HG02938 (cell line): ENCODE data around the gene TRANK1.
A peak's percentile ranks its signal among the peaks of the same experiment; 100 is the strongest.
"Not testable (repeated sequence)": the region's sequence is repeated elsewhere in the genome, so short reads cannot be mapped to it uniquely, and the experiment has no call there.

Experiments used
- ATAC-seq: cut with Tn5 transposase; IDR thresholded peaks from one replicate; pipeline ENCODE4 v1.9.1; 2021; ENCODE audit warnings: mild to moderate bottlenecking, moderate library complexity; ENCODE audit not compliant: unreplicated experiment

TRANK1 gene

GRCh38 chr3:36944641-36945270 lies at the start of gene TRANK1:
TSS of gene TRANK1 (minus strand) at chr3:36945054. CDS start at chr3:36944809, 245 bp downstream.
- peak; percentile 53 for ATAC-seq

DNA sequence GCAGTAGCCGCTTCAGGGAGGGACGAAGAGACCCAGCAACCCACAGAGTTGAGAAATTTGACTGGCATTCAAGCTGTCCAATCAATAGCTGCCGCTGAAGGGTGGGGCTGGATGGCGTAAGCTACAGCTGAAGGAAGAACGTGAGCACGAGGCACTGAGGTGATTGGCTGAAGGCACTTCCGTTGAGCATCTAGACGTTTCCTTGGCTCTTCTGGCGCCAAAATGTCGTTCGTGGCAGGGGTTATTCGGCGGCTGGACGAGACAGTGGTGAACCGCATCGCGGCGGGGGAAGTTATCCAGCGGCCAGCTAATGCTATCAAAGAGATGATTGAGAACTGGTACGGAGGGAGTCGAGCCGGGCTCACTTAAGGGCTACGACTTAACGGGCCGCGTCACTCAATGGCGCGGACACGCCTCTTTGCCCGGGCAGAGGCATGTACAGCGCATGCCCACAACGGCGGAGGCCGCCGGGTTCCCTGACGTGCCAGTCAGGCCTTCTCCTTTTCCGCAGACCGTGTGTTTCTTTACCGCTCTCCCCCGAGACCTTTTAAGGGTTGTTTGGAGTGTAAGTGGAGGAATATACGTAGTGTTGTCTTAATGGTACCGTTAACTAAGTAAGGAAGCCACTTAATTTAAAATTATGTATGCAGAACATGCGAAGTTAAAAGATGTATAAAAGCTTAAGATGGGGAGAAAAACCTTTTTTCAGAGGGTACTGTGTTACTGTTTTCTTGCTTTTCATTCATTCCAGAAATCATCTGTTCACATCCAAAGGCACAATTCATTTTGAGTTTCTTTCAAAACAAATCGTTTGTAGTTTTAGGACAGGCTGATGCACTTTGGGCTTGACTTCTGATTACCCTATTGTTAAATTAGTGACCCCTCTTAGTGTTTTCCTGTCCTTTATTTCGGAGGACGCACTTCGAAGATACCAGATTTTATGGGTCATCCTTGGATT lies 48.8 kb upstream of the TRANK1 start, which contains the start of gene MLH1:
Gene MLH1 (plus strand): TSS at position 193 of the 958 bp plus-strand sequence. CDS start 30 bp downstream, at position 223.
- ATAC-seq, result peak; percentile 94

GRCh38 chr3:36992806-36993325 lies 48.0 kb upstream of the TRANK1 start, which contains the start of gene EPM2AIP1:
TSS of gene EPM2AIP1 (minus strand) at chr3:36993131. CDS start at chr3:36993077, 54 bp downstream.
- ATAC-seq, result peak; percentile 84

DNA sequence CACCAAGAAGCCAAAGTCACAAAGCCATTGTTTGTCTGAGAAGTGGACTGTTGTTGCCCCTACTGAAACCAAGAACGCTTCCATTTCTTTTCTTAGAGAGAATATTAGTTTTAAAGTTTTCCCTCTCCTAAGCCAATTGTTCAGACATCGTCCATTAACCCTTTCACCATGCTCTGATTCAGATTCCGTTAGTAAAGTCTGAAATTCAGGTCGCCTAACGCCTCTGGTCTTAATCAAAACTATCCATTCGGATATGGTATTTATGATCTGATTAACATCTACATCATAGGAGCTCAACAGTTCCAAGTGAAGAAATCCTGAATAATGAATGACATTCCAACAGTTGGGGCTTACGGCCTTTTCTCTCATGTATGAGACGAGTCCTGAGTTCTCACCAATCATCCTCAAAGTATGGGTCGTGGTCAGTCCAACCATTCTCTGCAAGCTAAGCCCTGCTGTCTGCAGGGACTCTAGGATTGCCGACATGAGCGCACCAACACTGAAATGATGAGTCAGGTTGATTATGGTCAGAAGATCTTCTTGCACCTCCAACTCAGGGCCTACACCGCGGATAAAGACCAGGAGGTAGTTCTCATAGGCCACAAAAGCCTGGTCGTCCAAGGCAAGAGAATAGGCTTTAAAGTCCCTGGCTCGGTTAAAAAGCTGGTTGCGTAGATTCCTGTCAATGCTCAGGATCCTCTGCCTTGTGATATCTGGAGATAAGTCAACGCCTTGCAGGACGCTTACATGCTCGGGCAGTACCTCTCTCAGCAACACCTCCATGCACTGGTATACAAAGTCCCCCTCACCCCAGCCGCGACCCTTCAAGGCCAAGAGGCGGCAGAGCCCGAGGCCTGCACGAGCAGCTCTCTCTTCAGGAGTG lies 47.3 kb upstream of the TRANK1 start:
- no peak for ATAC-seq

DNA sequence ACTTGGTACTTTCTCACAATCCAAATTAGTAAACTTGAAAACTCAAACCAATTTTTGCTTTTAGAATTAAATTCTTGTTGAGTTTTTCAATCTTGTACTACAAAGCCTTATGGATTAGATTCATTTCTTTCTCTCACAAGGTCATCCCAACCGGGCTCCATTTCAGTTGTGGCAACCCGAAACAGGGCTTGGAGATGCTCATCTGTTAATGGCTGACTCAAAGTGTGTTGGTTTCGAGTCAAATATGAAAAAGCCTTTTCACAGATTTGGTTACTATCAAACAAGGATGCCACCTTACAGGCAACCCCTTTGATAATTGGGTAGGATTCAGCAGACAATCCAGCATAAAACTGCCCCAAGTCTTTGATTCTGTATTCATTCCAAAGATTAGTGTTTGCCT lies 46.3 kb upstream of the TRANK1 start:
- ATAC-seq, result no peak

DNA sequence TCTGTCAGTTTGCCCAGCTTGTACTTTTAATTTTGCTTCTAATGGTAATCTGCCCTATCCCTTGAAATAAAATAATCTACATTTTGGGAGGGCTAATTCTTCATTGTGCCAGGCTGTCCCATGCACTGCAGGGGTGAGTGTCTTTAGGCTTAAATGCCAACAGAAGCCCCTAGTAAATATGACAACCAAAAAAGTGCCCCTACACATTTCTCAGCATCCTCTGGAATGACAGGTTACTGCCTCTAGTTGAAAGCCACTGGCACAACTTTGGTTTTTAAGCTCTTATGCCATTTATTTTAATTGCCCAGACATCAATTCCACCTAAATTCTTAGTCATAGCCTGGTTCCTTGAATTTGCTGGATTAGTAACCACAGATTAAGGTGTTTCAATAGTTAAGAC lies 44.7 kb upstream of the TRANK1 start:
- no peak for ATAC-seq

DNA sequence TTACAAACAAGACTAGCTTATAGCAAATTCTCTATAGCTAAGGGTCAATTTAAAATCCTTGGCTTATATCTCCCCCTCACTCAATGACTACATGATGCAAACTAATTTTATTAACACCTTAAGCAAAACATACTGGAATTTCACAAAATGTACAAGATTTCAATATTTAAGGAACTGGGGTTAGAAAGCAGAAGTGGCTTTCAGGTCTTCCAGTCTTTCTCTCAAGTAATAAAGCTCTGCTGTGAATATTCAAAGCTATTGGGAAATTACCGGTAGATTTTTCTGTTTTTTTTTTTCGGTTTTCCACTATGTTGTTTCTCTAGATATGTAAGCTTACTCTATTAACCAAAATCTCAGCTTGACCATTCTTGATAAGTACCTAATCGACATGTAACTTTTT lies 44.2 kb upstream of the TRANK1 start:
- no peak for ATAC-seq

GRCh38 chr3:36988356-36988755 lies 43.5 kb upstream of the TRANK1 start:
- no peak for ATAC-seq

GRCh38 chr3:36981006-36981405 lies 36.2 kb upstream of the TRANK1 start:
- ATAC-seq, result no peak

DNA sequence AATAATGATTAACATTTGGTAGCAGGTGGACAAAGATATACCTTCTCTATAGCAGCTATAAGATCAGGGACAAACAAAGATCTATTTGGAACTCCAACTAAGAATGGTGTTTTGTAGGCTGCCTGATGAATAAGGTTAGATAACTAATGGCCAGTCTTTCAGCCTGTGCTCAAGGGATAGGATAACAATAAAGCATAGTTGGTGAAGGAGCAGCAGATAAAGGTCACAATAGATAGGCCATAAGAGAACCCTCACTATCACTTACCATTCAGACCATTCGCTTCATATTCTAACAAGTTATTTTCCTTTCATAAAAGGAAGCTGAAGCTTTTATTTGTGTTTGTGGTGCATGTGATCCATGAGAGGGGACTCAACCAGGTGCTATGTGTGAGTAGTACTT lies 28.3 kb upstream of the TRANK1 start:
- ATAC-seq, result no peak

DNA sequence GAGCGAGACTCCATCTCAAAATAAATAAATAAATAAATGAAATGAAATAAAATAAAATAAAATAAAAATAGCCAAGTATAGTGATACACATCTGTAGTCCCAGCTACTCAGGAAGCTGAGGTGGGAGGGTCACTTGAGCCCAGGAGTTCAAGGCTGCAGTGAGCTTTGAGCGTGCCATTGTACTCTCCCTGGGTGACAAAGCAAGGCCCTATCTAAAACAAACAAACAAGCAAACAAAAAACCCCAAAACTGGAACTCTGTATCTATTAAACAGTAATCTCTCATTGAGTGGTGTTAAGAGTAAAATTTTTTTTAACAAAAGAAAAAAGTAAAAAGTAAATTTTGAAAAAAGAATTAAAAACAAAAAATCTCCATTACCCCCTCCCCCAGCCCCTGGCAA lies 27.3 kb upstream of the TRANK1 start:
- no peak for ATAC-seq

DNA sequence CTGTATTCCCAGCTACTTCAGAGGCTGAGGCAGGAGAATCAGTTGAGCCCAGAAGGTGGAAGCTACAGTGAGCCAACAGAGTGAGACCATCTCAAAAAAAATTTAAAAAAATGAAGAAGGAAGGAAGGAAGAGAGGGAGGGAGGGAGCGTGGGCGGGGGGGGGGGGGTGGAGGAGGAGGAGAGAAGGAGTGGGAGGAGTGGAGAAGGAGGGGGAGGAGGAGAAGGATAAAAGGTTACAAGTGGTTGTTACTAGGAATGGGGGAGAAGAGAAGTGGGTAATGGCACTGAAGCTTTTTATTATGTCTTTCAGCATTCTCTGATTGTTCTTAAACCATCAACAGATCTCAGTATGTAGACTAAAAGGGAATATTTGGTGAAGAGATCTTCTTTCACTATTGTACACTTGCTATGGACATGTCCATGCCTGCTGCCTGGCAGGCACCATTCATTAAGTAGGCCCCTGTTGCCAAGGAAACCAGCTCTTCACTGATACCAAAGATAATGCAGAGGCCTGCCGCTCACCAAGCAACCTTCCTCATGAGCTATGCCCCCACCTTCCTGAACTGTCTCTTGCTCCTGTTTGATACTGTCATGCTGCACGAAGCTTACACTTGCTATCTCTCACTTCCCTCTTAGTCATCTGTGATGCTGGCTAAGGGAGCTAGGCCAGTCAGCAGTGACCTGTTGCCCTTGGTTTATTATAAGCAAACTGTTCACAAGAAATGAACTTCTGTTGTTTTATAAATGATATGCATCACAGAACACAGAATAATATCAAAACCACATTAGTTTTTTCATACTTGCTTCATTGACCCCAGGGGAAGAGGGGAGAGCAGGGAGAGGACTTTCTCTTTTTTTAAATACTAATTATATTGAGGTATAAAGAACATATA lies 24.9 kb upstream of the TRANK1 start:
- ATAC-seq, result peak; percentile 99

DNA sequence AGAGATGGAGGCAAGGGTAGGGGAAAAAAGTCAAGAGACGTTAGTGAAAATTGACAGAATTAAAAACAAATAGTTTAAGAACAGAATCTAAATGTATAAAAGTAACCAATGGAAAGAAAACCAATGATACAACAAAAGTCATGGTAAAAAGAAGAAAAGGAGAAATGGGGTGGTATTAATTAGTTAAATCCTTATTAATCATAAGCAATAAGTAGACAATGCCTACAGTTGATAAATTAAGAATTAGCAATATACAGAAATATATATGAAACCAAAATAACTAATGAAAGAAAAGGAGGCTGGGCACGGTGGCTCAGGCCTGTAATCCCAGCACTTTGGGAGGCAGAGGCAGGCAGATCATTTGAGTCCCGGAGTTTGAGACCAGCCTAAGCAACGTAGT lies 24.2 kb upstream of the TRANK1 start:
- ATAC-seq, result no peak

- no peak for ATAC-seq
Measured at GRCh38 chr3:36965440-36965839, 20.6 kb upstream of the TRANK1 start.

- ATAC-seq, result peak; percentile 59
Measured at GRCh38 chr3:36964817-36965216, 20.0 kb upstream of the TRANK1 start.

DNA sequence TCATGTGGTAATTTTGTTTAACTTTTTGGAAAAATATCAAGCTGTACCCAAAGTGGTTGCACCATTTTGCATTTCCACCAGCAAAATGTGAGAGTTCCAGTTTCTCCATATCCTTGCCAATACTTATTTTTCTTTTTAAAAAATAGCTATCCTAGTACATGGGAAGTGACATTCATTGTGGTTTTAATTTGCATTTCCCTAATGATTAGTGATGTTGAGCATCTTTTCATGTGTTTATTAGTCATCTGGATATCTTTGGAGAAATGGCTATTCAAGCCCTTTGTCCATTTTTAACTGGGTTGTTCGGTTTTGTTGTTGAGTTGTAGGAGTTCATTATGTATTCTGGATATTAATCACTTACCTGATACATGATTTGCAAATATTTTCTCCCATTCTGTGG lies 19.5 kb upstream of the TRANK1 start:
- ATAC-seq, result no peak

DNA sequence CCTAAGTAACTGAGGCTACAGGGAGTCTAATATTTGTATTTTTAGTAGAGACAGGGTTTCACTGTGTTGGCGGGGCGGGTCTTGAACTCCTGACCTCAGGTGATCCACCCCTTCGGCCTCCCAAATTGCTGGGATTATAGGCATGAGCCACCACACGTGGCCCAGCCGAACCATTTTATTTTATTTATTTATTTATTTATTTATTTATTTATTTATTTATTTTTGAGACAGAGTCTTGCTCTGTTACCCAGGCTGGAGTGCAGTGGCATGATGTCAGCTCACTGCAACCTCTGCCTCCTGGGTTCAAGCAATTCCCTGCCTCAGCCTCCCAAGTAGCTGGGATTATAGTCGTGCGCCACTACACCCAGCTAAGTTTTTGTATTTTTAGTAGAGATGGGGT lies 18.2 kb upstream of the TRANK1 start:
- not testable (repeated sequence) for ATAC-seq

DNA sequence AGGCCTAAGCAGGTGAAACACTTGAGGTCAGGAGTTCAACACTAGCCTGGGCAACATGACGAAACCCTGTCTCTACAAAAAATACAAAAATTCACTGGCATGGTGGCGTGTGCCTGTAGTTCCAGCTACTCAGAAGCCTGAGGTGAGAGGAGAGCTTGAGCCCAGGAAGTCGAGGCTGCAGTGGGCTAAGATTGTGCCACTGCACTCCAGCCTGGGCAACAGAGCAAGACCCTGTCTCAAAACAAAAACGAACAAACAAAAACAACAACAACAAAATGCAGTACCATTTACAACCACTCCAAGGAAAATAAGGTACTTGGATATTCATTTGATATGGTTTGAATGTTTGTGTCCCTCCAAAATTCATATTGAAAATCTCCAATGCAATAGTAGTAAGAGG lies 15.6 kb upstream of the TRANK1 start:
- no peak for ATAC-seq

- no peak for ATAC-seq
Measured at GRCh38 chr3:36959821-36960220, 15.0 kb upstream of the TRANK1 start.
